Measurements from ENCODE around the gene KLHL4.
"Not testable (repeated sequence)": the region's sequence is repeated elsewhere in the genome, so short reads cannot be mapped to it uniquely, and the experiment has no call there.

Gene KLHL4
- 2.2 to 2.6 reads per million in 2 experiments for total RNA-seq

GRCh38 chrX:87517571-87518141 is at the start of gene KLHL4:
KLHL4 (plus strand) TSS chrX:87517802; CDS start chrX:87517894, 92 bp downstream.
- no peak for DNase-seq (ENCODE audit: low read depth)

- no peak for DNase-seq (ENCODE audit: low read depth)
These were observed 48.7 kb upstream of the KLHL4 start for GRCh38 chrX:87468941-87469340.

- DNase-seq (ENCODE audit: low read depth): no peak
These were observed 41.8 kb upstream of the KLHL4 start for GRCh38 chrX:87475793-87476192.

GRCh38 chrX:87478703-87479102 is 38.9 kb upstream of the KLHL4 start:
- not testable (repeated sequence) for DNase-seq (ENCODE audit: low read depth)

GRCh38 chrX:87489071-87489470 is 28.5 kb upstream of the KLHL4 start:
- no peak for DNase-seq (ENCODE audit: low read depth)

- no peak for DNase-seq (ENCODE audit: low read depth)
These were observed 1.8 kb upstream of the KLHL4 start for GRCh38 chrX:87515836-87516235.

- DNase-seq (ENCODE audit: low read depth): no peak
These were observed 883 bp upstream of the KLHL4 start for GRCh38 chrX:87516717-87517121.

GRCh38 chrX:87518504-87518903 is 902 bp downstream of the KLHL4 start:
- DNase-seq (ENCODE audit: low read depth): no peak

- no peak for DNase-seq (ENCODE audit: low read depth)
These were observed 8.2 kb downstream of the KLHL4 start for GRCh38 chrX:87525771-87526229.

- no peak for DNase-seq (ENCODE audit: low read depth)
These were observed 8.7 kb downstream of the KLHL4 start for GRCh38 chrX:87526281-87526680.

GRCh38 chrX:87528487-87528886 is 10.9 kb downstream of the KLHL4 start:
- no peak for DNase-seq (ENCODE audit: low read depth)

GRCh38 chrX:87571964-87572363 is 54.4 kb downstream of the KLHL4 start:
- DNase-seq (ENCODE audit: low read depth): no peak

GRCh38 chrX:87572901-87573300 is 55.3 kb downstream of the KLHL4 start:
- DNase-seq (ENCODE audit: low read depth): no peak

- no peak for DNase-seq (ENCODE audit: low read depth)
These were observed 61.4 kb downstream of the KLHL4 start for GRCh38 chrX:87578978-87579377.

- no peak for DNase-seq (ENCODE audit: low read depth)
These were observed 63.3 kb downstream of the KLHL4 start for GRCh38 chrX:87580862-87581261.

GRCh38 chrX:87582453-87582852 is 64.9 kb downstream of the KLHL4 start:
- DNase-seq (ENCODE audit: low read depth): no peak

- no peak for DNase-seq (ENCODE audit: low read depth)
These were observed 66.1 kb downstream of the KLHL4 start for GRCh38 chrX:87583679-87584078.

GRCh38 chrX:87616371-87616770 is 98.8 kb downstream of the KLHL4 start:
- DNase-seq (ENCODE audit: low read depth): no peak

- DNase-seq (ENCODE audit: low read depth): no peak
These were observed 104.1 kb downstream of the KLHL4 start for GRCh38 chrX:87621697-87622096.

GRCh38 chrX:87626996-87627395 is 109.4 kb downstream of the KLHL4 start:
- no peak for DNase-seq (ENCODE audit: low read depth)

- DNase-seq (ENCODE audit: low read depth): no peak
These were observed 116.8 kb downstream of the KLHL4 start for GRCh38 chrX:87634361-87634760.

- DNase-seq (ENCODE audit: low read depth): no peak
These were observed 118.9 kb downstream of the KLHL4 start for GRCh38 chrX:87636533-87636932.

- DNase-seq (ENCODE audit: low read depth): not testable (repeated sequence)
These were observed 123.8 kb downstream of the KLHL4 start for GRCh38 chrX:87641439-87641838.

GRCh38 chrX:87661761-87662160 is 144.2 kb downstream of the KLHL4 start:
- no peak for DNase-seq (ENCODE audit: low read depth)

Data from T follicular helper cell (primary cell).